ENCODE data around the gene SARS2.
A peak's percentile ranks its signal among the peaks of the same experiment; 100 is the strongest.
"Not testable (repeated sequence)": the region's sequence is repeated elsewhere in the genome, so short reads cannot be mapped to it uniquely, and the experiment has no call there.

The SARS2 gene

DNA sequence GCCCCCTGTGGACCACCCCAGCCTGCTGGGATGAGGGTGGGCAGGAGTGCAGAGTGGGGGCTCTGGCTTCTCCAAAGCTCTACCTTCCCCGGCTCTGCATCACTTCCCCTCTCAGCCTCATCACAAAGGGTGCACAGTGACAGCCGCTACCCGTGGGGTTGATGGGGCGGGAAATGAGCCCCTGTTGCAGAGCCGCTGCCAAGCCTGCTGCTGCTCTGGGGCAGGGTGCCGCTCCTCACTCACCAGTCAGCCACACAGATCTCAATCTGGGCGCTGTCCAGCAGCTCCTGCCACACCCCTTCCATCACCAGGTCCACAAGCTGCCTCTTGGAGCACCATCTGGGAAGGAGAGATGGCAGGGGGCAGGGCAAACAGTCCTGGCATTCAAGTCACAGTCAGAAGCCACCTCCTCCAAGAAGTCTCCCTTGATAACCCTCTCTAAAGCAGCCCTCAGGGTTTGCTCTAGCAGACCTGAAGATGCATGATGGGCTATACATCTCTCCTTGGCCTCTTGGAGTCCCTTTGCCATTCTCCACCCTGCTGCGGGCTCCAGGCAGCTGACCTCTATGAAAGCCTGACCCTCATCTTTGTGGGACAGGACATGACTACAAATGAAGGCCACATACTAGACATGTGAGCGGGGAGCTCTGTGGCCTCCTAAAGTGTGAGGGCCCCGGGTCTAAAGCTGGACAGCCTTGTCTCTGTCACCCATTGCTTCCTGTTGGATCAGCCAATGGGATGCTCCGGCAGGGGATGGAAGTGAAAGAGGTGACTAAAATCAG, 15.9 kb upstream of the SARS2 start:
- DNase-seq (ENCODE audit: low read depth): no peak

DNA sequence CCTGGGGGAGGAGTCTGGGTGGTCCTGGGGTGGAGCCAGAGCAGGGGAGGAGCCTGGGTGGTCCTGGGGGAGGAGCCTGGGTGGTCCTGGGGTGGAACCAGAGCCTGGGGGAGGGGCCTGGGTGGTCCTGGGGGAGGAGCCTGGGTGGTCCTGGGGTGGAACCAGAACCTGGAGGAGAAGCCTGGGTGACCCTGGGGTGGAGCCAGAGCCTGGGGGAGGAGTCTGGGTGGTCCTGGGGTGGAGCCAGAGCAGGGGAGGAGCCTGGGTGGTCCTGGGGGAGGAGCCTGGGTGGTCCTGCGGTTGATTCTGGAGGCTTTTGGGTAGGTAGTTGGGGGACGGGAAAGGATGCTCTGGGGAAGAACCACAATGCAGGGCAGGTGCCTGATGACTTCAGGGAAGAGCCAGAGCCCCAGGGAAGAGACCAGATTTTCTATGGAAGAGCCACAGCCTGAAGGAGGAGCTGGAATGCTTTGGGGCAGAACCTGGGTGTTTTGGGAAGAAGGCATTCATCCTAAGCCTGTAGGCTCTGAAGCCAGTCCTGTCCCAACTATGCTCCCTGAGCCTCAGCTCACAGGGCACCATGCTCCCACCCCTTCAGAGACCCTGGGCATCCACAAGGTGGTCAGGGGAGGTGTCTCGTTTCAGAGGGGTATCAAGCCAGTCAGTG, 15.1 kb upstream of the SARS2 start:
- no peak for DNase-seq (ENCODE audit: low read depth)

DNA sequence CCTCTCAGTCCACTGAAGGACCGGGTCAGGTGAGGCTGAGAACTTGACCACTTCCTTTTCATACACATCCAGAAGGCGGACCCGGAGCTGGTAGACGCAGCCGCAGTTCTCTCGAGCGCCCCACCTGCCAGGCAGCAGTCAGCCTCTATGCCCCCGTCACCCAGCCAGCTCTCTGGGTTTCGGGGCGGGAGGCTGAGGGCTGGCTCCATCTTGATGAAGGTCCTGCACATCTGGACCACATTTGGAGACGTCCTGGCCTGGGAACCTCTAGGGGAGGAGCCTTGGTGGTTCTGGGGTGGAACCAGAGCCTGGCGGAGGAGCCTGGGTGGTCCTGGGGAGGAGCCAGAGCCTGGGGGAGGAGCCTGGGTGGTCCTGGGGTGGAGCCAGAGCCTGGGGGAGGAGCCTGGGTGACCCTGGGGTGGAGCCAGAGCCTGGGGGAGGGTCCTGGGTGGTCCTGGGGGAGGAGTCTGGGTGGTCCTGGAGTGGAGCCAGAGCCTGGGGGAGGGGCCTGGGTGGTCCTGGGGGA, 14.5 kb upstream of the SARS2 start:
- no peak for DNase-seq (ENCODE audit: low read depth)

DNA sequence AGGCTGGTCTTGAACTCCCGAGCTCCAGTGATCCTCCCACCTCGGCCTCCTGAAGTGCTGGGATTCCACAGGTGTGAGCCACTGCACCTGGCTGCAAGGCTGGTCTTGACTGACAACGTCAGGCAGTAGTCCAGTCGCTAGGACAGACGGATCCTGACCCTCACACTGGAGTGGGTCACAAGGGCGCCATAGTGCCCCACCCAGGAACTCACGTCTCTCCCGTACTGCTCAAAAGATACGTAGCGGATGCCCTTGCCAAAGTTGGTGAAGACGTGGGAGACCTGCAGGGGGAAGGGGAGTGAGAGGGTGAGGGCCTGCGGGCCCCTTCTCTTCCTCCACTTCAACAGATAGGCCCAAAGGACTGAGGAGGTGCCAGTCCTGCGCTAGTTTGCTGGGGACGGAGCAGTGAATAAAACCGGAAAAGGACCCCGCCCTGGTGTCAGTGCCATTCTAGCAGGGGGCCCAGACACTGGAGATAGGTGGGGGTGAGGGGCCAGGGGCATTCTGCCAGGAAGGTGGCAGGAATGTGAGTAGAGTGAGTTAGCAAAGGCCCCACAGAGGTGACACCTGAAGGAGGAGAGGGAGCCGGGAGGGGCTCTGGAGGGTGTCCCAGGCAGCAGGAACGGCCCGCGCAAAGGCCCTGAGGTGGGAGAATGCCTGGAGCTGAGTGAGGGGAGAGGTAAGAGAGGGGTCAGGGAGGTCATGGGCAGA, 12.1 kb upstream of the SARS2 start:
- DNase-seq (ENCODE audit: low read depth): no peak

DNA sequence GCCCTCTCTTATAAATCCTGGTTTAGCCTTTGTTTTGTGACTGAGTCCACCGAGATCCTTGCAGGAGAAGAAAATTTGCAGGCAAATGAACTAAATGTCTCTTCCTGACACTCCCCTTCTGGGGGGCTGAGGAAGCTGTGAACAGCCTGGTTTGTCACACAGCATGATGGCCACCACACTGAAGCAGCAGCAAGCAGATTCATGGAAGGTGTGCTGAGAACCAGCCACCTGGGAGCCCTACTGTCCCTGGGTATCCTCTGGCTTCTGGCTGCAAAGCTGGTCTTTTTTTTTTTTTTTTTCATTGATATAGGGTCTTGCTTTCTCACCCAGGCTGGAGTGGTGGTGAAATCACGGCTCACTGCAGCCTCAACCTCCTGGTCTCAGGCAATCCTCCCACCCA, 11.4 kb upstream of the SARS2 start:
- DNase-seq (ENCODE audit: low read depth): no peak

DNA sequence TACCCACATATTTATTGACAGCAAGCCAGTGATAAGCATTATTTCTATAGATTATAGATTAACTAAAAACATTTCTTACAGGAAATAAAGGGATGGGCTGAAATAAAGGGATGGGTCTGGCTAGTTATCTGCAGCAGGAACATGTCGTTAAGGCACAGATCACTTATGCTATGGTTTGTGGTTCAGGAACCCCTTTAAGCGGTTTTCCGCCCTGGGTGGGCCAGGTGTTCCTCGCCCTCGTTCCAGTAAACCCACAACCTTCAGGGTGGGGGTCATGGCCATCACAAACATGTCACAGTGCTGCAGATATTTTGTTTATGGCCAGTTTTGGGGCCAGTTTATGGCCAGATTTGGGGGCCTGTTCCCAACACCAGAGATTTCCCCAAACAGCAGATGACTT, 10.9 kb upstream of the SARS2 start:
- DNase-seq (ENCODE audit: low read depth): not testable (repeated sequence)

DNA sequence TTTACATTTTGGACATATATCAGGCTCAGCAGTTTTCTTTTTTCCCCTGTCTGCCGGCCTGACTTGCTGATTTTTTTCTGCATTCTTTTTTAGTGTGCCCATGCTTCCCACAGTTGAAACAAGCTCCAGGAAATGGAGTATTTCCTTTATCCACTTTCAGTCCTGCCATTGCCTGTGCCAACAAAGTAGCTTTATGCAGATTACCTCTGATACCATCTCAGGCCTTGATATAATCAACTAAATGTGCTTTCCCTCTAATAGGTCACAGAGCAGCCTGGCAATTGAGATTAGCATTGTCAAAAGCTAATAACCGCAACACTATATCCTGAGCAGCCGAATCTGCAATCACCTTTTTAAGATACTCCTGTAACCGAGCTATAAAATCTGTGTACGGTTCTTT, 9.4 kb upstream of the SARS2 start:
- no peak for DNase-seq (ENCODE audit: low read depth)

DNA sequence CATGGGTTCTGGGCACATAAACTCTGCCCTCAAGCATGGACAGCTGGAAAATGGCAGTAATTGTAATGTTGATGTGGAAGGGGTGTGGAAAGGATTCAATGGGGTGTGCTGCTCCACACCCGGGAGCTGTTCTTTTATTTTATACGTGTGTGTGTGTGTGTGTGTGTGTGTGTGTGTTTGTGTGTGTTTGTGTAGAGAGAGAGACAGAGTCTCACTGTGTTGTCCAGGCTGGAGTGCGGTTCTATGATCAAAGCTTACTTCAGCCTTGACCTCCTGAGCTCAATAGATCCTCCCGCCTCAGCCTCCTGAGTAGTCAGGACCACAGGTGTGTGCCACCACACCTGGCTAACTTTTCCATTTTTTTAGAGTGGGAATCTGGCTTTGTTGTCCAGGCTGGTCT, 3.0 kb upstream of the SARS2 start:
- DNase-seq (ENCODE audit: low read depth): no peak

DNA sequence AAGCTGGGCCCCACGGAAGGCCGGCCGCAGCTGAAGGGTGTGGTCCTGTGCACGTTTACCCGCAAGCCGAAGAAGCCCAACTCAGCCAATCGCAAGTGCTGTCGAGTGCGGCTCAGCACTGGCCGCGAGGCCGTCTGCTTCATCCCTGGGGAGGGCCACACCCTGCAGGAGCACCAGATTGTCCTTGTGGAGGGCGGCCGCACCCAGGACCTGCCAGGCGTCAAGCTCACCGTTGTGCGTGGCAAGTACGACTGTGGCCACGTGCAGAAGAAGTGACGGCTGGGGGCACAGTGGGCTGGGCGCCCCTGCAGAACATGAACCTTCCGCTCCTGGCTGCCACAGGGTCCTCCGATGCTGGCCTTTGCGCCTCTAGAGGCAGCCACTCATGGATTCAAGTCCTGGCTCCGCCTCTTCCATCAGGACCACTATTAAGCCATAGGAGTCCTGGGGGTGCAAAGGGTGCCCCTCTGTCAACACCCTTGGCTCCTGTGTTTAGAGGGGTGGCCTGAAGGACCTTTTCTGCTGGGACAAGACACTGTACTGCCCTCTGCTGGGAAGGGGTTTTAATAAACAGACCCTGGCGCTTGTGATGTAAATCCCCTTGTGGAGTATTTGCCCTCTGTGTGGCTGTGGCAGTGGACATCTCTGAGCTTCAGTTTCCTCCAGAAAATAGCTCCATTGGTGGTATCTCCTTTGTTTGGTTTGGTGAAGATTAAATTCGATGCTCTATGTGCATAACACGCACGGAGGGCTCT, 2.0 kb upstream of the SARS2 start:
- no peak for DNase-seq (ENCODE audit: low read depth)

DNA sequence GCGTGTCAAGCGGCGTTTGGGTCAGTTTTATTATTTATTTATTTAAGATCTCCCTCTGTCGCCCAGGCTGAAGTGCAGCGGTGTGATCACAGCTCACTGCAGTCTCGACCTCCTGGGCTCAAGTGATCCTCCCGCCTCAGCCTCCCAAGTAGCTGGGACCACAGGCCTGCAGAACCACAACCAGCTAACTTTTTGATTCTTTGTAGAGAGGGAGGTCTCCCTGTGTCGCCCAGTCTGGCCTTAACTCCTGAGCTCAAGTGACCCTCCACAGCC, 894 bp upstream of the SARS2 start:
- no peak for DNase-seq (ENCODE audit: low read depth)

DNA sequence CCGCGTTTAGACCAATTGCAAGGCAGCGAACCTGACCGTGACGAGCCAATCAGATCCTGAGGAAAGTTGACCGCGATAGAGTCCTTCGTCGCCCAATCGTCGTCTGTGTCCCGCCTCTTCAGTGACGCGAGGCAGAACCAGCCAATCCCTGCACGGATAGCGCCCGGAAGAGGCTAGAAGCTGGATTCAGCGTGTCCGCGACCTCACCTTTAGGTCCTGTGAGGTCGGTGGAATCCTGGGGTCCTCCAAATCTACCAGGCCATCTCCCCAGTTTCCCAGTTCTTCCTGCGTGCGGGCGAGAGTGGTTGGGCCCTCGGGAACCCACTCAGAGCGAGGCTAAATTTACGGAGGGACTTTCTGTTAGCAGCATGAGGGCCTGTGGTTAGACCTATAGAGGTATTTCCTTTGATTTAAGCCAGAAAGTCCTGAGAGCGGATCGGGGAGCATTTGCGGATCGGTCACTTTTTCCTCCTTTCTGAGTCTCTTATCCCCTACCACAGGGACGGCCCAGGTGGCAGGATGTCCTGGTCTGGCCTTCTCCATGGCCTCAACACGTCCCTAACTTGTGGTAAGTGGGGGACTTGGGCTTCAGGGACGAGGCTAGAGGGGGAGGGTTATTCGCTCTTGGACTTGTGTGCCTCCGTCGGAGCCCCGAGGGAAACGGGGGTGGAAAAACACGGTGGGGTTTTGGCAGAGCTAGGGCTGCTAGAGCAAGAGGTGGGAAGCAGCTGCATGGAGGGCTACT, 385 bp upstream of the SARS2 start, which contains the start of gene MRPS12:
MRPS12 (plus strand) TSS at position 169 of the 745 bp plus-strand sequence; CDS start at position 520, 351 bp downstream.
- DNase-seq (ENCODE audit: low read depth): peak; percentile 98

DNA sequence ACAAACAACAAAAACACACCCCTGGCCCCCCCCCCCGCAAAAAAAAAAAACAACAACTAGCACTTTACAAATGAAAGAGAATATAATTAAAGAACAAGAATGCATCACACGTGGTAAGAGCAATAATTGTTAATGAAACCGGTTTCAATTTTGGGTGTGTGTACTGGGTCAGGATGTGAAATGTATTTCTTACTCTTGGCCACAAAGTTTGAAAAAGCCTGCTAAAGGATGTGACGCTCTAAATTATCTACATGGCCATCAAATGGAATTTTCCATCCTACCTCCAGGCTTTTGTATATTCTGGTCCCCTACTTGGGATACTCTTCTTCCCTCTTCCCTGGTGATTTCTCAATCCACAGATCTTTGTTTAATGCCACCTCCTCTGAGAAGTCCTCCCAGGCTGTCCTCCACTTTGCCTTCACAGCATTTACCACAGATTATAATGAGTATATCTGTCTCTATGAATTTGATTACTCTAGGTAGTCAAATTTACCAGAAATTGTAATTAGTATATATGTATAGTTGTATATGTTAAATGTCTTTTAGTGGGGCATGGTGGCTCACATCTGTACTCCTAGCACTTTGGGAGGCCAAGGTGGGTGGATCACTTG, 2.1 kb downstream of the SARS2 start:
- no peak for DNase-seq (ENCODE audit: low read depth)

DNA sequence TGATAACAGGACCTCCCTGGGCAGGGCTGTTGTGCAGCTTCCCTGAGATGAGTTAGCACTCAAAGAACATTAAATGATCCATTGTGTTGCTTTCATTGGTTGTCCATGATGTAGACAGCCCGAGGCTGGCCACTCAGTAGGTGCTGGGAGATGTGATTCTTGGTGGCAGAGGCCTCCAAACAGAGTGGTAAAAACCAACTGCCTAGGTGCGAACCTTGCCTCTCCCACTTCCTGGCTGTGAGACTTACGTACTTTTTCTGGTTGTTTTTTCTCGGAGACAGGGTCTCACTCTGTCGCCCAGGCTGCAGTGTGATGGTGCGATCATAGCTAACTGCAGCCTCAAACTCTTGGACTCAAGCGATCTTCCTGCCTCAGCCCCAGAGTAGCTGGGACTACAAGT, 6.2 kb downstream of the SARS2 start:
- DNase-seq (ENCODE audit: low read depth): no peak

DNA sequence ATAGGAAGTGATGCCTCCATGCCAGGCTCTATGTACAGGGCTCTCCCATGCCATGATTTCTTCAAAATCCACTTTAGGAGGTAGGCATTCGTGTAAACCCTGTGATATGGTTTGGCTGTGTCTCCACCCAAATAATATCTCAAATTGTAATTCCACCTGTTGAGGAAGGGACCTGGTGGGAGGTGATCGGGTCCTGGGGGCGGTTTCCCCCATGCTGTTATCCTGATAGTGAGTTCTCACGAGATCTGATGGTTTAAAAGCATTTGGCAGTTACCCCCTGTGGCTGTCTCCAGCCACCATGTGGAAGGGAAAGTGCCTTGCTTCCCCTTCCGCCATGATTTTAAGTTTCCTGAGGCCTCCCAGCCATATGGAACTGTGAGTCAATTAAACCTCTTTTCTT, 8.1 kb downstream of the SARS2 start:
- DNase-seq (ENCODE audit: low read depth): no peak

DNA sequence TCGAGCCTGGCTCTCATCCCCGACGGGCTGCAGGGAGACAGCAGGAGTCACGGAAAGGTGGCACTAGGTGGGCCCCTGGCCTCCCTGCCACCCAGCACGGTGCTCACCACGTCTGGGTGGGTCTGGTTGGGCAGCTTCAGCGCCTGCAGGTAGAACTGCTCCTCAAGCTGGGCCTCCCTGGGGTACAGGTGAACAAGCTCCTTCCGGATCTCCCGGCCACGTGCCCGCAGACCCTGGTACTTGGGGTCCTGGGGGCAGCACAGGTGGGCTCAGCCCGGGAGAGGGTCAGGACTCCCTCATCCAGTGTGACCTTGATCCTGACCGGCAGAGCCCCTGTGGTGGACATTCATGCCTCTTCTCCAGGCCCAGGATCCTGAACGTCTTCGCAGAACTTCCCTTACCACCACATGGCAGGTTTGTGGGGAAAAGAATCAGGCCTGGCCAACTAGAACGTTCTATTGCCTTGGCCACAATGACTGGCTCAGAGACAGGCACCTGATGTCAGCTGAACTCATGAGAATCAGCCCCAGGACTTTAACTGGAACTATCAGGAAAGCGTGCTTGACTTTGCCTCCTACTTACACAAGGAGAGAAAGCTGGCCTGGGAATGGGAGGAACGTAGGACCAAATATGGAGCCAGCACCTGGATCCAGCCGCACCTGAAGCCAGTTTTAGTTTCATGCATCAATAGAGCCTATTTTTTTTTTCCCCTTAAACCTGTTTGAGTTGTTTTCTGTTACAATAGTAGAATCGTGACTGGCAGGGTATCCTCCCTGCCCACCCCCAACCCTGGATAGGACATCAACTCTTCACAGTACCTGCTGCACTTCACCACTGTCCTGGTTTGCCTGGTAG, 8.9 kb downstream of the SARS2 start:
- no peak for DNase-seq (ENCODE audit: low read depth)

DNA sequence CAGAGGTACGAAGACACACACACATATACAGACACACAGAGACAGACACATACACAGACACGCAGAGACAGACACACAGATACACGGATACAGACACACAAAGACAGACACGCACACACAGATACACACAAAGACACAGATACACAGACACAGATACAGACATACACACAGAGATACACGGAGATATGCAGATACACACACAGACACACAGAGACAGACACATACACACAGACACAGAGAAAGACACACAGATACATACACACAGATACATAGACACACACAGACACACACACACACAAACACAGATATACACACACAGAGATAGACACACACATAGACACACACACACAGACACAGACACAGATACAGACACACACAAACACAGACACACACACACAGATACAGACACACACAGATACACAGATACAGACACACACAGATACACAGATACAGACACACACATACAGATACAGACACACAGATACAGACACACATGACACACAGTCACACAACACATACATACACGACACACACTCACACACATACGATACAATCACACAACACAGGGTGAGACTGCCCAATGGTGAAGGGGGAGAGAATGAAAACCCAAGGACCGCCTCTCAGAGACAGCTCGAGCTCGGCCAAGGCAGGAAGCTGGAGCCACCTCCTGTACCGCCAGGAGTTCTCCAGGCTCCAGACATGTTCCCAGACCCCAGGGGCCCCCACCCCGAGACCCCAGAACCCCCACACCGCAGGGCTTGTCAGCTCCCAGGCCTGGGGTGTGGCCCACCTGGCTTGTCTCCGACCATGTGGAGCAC, 9.8 kb downstream of the SARS2 start:
- no peak for DNase-seq (ENCODE audit: low read depth)

DNA sequence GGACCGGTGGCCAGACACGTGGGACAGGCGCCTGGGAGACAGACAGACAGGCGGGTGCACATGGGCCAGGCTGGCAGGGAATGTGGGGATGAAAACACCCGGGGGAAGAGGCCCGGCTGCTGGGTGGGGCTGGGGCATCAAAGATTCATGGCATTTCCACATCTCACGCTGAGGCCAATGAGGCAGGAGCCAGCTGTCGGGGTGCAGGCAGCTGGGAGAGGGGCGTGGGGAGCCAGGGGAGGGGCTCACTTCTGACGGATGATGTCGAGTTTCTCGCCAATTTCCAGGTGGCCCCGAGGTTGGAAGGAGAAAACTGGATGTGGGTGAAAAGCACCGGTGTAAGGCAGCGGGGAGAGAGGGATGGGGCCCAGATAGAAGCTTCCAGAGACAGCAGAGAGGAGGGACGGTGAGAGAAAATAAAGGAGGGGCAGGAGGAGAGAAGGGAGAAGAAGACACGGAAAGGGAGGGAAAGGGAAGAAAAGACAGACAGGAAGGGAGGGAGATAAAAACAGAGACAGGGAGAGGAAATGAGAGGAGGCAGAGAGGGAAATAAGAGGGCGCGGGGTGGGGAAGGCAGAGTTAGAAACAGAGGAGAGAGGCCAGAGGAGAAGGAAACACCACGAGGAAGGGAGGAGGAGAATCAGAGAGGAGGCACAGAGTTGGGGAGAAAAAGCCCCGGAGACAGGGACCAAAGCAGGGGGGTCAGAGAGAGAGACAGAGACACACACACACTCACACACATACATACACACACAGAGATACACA, 10.5 kb downstream of the SARS2 start:
- no peak for DNase-seq (ENCODE audit: low read depth)

DNA sequence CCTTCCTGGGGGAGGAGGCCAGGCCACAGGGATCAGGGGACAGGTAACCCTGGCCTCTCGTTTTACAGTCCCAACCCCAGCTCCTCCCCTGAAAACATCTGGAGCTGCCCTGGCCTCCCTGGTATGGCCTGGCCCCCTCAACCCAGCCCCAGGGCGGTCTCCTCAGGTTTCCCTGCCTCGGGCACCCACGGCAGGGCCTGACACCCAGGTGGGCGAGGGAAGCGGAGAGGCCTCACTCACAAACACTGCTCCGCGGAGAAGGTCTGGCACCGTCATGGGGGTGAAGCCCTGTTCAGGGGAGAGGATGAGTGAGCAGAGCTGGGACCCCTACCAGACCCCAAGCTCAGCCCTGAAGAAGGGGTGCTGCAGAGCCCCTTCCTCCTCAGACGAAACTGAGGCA, 12.0 kb downstream of the SARS2 start:
- no peak for DNase-seq (ENCODE audit: low read depth)
